Fibroblast of pulmonary artery (primary cell): ENCODE data around the gene ABHD17A.

Experiments
- DNase-seq: peaks from one replicate; pipeline ENCODE4 v3.0.0-alpha.2; 2010; ENCODE audit warnings: low read depth
- H3K4me3 ChIP-seq: replicated peaks from 2 replicates; pipeline ENCODE4 v1.5.1; 2011; ENCODE audit warnings: low read depth, mild to moderate bottlenecking, control low read depth, low read length, moderate library complexity
- TF ChIP-seq, protein P1 (sequence below): IDR thresholded peaks from 2 replicates; pipeline ENCODE4 v1.5.1; 2011; ENCODE audit warnings: mild to moderate bottlenecking, control low read depth, low read length, inconsistent platforms; ENCODE audit errors: missing control alignments

ABHD17A gene

DNA sequence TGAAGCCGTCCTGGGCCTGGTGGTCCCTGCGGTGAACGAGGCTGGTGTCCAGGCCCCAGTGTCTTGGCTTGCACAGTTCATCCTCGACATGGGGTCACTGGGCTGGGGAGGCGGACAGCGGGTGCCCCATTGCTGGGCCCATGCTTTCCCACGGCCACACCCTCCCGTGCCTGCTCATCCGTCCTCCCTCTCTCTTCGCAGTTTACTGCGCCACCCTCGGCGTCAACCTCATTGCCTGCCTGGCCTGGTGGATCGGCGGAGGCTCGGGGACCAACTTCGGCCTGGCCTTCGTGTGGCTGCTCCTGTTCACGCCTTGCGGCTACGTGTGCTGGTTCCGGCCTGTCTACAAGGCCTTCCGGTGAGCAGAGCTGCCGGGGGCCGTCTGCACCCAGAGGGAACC is 32.6 kb upstream of the ABHD17A start:
- H3K4me3 ChIP-seq, result no peak overlapping the region
- DNase-seq, result no peak
- TF ChIP-seq, protein P1, sequence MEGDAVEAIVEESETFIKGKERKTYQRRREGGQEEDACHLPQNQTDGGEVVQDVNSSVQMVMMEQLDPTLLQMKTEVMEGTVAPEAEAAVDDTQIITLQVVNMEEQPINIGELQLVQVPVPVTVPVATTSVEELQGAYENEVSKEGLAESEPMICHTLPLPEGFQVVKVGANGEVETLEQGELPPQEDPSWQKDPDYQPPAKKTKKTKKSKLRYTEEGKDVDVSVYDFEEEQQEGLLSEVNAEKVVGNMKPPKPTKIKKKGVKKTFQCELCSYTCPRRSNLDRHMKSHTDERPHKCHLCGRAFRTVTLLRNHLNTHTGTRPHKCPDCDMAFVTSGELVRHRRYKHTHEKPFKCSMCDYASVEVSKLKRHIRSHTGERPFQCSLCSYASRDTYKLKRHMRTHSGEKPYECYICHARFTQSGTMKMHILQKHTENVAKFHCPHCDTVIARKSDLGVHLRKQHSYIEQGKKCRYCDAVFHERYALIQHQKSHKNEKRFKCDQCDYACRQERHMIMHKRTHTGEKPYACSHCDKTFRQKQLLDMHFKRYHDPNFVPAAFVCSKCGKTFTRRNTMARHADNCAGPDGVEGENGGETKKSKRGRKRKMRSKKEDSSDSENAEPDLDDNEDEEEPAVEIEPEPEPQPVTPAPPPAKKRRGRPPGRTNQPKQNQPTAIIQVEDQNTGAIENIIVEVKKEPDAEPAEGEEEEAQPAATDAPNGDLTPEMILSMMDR, result no peak

DNA sequence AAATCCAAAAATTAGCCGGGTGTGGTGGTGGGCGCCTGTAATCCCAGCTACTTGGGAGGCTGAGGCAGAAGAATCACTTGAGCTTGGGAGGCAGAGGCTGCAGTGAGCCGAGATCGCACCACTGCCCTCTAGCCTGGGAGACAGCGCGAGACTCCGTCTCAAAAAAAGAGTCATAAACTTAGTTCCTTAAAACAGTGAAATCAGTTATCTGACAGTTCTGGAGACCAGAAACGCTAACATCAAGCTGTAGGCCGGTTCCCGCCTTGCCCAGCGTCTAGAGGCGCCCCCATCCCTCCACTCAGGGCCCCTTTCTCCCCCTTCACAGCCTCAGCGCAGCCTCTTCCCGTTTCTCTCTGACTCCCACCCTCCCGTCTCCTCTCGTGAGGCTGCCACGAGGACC is 31.9 kb upstream of the ABHD17A start:
- TF ChIP-seq, protein P1, result no peak
- no peak for DNase-seq
- H3K4me3 ChIP-seq, result no peak overlapping the region

DNA sequence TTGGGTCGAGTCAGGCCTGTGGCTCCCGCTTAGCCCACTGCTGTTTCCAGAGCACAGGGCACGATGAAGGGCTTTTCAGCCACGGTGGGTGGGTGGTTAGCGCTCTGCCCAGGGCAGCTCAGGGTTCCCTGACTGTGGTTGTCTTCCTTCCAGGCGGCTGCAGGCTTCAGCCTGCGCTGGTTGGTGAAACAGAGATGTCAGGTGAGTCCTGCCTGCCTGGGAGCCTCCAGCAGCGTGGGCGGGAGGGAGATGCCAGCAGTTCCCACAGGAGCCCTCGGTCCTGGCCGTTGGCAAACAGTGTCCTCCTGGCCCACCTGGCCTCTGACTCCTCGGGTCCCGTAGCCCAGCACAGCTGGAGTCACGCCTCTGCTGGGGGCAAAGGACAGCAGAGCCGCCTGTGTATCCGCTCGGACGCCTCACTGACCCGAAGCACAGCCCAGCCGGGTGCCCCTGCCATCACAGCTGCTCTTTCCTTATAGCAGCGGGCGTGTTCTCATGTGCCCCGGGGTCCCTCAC is 29.6 kb upstream of the ABHD17A start:
- no peak overlapping the region for H3K4me3 ChIP-seq
- TF ChIP-seq, protein P1, result no peak
- DNase-seq, result no peak

DNA sequence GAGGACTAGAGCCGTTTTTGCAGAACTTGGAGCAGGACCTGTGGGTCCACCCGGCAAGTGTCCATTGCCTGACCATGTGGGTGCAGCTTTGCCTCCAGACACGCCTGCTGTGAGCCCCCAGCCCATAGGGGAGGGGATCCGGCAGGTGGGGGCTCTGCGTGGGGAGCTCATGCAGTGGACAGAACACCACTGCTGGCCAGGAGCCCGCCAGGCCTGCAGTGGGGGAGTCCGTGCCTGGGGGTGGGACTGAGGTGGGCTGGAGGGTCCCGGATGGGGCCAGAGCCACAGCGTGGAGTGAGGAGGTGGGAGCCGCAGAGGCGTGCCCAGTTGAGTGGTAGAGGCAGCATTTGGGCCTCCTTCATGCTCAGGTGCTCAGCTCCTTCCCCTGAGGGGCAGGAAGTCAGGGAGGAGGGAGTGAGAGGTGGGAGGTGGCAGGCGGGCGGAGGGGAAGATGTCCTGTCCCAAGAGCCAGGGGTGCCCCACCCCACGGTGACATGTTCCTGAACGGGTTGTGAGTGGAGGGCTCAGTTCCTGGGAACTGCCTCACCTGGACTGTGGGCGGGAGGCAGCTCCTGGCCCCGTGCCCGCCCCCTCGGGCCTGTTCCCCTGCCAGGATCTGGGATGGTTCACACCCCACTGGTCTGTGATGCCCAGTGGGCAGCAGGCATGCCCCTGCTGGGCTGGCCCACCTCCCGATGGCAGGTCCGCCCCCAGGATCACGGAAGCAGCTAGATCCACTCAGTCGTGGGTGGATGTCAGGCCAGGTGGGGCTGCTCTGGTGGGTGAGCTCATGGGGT is 28.7 kb upstream of the ABHD17A start:
- no peak overlapping the region for H3K4me3 ChIP-seq
- no peak for DNase-seq
- TF ChIP-seq, protein P1, result no peak

DNA sequence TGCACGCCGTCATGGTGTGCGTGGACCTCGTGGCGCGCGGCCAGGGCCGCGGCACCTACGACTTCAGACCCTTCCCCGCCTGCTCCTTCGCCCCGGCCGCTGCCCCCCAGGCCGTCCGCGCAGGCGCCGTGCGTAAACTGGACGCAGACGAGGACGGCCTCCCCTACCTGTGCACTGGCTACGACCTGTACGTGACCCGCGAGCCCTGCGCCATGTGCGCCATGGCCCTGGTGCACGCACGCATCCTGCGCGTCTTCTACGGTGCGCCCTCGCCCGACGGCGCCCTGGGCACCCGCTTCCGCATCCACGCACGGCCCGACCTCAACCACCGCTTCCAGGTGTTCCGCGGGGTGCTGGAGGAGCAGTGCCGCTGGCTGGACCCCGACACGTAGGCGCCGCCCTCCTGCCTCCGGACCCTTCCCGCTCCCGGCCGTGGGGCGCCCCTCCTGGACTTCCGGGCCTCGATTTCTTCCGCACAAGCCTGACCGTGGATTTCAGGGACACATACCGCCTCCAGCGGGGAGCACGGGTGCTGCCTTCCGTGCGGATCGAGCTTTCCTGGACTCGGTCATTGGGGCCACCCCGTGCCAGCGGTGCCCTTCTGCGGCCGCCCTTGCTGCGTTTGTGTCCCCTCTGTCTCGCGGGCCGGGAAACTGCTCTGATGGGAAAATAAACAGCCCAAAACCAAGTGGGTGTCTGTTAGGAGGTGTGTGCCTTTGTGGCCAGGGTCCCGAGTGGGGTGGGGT is 27.6 kb upstream of the ABHD17A start:
- DNase-seq, result no peak
- TF ChIP-seq, protein P1, result no peak
- no peak overlapping the region for H3K4me3 ChIP-seq

DNA sequence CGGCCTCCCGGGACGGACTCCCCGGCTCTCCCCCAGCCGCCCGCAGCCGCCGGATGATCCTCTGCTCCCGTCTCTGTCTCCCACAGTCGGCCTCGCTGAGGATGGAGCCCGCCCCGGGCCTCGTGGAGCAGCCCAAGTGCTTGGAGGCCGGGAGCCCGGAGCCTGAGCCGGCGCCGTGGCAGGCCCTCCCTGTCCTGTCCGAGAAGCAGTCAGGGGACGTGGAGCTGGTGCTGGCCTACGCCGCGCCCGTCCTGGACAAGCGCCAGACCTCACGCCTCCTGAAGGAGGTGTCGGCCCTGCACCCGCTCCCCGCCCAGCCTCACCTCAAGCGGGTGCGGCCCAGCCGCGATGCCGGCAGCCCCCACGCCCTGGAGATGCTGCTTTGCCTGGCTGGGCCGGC is 26.7 kb upstream of the ABHD17A start:
- no peak overlapping the region for H3K4me3 ChIP-seq

More for the DNA sequence above, 26.7 kb upstream of the ABHD17A start:
- no peak for DNase-seq
- TF ChIP-seq, protein P1, result no peak
